ENCODE measurements around the gene GJC2. TPM values are rescaled to one million over a fixed set of nuclear protein-coding genes. Genes with fewer than 3 reads are reported as not detected.
"Not testable (repeated sequence)": the region's sequence is repeated elsewhere in the genome, so short reads cannot be mapped to it uniquely, and the experiment has no call there.

Gene GJC2
- total RNA-seq, 4 donors from 2014 or later, result 6.9 to 15.1 (median 9.9) TPM

DNA sequence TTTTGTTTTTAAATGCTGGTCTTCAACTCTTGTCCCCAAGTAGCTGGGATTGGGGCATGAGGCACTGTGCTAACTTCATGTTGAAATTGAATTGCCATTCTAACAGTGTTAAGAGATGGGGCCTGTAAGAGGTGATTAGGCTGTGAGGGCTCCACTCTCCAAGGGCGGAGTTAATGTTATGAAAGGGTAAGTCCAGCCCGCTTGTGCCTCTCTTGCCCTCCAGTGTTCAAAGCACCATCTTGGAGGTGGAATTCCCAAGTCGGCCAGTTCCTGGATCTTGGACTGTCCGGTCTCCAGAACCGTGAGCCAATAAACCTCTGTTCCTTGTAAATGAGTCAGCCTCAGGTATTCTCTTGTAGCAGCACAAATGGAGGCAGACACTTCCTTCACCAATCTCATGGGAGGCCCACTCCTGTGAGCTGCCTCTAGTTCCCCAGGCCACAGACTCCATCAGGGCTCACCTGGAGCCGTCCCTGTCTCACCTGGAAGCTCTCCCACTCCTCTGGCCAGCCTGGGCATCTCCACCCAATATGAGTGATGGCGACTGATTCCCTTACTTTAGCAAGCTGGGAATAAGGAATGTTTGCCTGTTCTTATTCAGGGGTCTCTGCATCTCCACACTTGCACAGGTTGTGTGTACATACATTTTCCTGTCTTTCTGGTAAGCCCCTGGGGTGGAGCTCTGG, 31.4 kb downstream of the GJC2 start:
- Histone ChIP-seq H3K4me3 (no peak overlapping the region), H3K4me1 (peaks cover 0 to 9% (median 0%) of the 10 kb centered on the region in 4 donors), H3K27me3 (no peaks in the 10 kb centered on the region), H3K9me3 (no peaks in the 10 kb centered on the region), H3K27ac (no peak overlapping the region), H3K36me3 (peaks cover 0 to 19% (median 0%) of the 10 kb centered on the region in 3 donors)
- TF ChIP-seq POLR2A (IDR thresholded peaks at IDR 0.05) (no peak), EP300 (IDR thresholded peaks at IDR 0.05) (no peak)
- TF ChIP-seq, protein P1, sequence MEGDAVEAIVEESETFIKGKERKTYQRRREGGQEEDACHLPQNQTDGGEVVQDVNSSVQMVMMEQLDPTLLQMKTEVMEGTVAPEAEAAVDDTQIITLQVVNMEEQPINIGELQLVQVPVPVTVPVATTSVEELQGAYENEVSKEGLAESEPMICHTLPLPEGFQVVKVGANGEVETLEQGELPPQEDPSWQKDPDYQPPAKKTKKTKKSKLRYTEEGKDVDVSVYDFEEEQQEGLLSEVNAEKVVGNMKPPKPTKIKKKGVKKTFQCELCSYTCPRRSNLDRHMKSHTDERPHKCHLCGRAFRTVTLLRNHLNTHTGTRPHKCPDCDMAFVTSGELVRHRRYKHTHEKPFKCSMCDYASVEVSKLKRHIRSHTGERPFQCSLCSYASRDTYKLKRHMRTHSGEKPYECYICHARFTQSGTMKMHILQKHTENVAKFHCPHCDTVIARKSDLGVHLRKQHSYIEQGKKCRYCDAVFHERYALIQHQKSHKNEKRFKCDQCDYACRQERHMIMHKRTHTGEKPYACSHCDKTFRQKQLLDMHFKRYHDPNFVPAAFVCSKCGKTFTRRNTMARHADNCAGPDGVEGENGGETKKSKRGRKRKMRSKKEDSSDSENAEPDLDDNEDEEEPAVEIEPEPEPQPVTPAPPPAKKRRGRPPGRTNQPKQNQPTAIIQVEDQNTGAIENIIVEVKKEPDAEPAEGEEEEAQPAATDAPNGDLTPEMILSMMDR (IDR thresholded peaks at IDR 0.05), result no peak
- 96 to 97% methylated on average over 7 of the region's 7 CpGs for WGBS, 2 donors
- no peak for DNase-seq (ENCODE audit: low spot score in 2 of 2)

DNA sequence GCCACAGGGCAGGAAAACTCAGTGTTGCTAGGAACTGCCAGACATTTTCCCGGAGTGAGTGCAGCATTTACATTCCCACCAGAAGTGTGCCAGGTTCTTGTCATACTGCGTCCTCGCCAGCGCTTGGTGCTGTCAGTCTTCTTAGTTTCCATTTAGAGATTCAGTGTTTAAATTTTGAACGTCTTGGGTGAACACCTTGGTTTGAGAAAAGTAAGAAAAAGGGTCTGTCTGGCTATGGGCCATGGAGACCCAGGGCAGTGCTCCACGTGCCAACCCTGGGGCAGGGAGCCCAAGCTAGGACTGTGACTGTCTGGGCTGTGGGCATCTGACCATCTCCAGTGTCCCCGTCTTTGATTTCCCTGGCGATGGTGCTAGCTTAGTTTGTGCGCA, 31.9 kb downstream of the GJC2 start:
- H3K36me3 ChIP-seq, result peaks cover 0 to 13% (median 0%) of the 10 kb centered on the region in 3 donors
- peaks cover 0 to 9% (median 0%) of the 10 kb centered on the region in 4 donors for H3K4me1 ChIP-seq
- DNase-seq (ENCODE audit: low spot score in 2 of 2), result no peak
- H3K4me3 ChIP-seq, result no peak overlapping the region
- 89 to 90% methylated on average over 9 of the region's 9 CpGs for WGBS, 2 donors
- no peak overlapping the region for H3K27ac ChIP-seq
- H3K9me3 ChIP-seq, result no peaks in the 10 kb centered on the region
- H3K27me3 ChIP-seq, result no peaks in the 10 kb centered on the region
- no peak for TF ChIP-seq EP300 (IDR thresholded peaks at IDR 0.05)
- TF ChIP-seq, protein P1 (IDR thresholded peaks at IDR 0.05), result no peak
- TF ChIP-seq POLR2A (IDR thresholded peaks at IDR 0.05), result no peak

DNA sequence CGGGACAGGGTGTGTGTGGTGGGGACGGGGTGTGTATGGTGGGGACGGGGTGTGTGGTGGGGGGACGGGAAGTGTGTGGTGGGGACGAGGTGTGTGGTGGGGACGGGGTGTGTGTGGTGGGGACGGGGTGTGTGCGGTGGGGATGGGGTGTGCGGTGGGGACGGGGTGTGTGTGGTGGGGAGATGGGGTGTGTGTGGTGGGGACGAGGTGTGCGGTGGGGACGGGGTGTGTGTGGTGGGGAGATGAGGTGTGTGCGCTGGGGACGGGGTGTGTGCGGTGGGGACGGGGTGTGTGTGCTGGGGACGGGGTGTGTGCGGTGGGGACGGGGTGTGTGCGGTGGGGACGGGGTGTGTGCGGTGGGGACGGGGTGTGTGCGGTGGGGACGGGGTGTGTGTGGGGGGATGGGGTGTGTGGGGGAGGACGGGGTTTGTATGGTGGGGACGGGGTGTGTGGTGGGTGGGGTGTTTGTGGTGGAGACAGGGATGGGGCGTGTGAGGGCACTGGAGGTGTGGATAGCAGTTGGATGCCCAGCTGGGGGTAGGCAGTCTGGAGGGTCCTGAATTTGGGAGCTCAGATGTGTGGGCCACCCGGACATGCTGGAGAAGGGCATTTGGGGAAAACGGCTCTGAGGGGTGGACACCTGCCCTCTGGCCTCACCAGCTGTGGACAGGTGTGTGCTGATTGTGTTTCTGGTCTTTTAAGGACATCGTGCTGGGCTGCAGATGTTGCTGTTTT, 32.7 kb downstream of the GJC2 start:
- Histone ChIP-seq H3K27me3 (no peaks in the 10 kb centered on the region), H3K9me3 (no peaks in the 10 kb centered on the region), H3K27ac (no peak overlapping the region), H3K36me3 (peaks cover 0 to 12% (median 0%) of the 10 kb centered on the region in 3 donors), H3K4me3 (no peak overlapping the region), H3K4me1 (peaks cover 0 to 9% (median 0%) of the 10 kb centered on the region in 4 donors)
- 91 to 93% methylated on average over 20 to 31 of the region's 32 CpGs for WGBS, 2 donors
- TF ChIP-seq EP300 (IDR thresholded peaks at IDR 0.05) (no peak), POLR2A (IDR thresholded peaks at IDR 0.05) (no peak)
- TF ChIP-seq, protein P1 (IDR thresholded peaks at IDR 0.05), result no peak
- no peak for DNase-seq (ENCODE audit: low spot score in 2 of 2)

DNA sequence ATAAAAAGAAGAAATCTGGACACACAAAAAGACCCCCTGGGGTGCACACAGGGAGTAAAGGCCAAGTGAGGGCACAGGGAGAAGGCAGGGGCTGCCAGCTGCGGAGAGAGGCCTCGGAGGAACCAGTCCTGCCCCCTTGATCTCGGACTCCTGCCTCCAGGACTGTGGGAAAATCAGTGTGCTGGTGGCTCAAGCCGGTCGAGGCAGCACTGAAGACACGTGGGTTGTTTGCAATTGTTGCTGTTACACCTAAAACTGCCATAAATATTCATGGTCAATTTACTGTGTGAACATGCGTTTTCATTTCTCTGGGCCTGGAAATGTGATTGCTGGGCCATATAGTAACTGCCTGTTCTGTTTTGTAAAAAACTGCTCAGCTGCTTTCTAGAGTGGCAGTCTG, 34.4 kb downstream of the GJC2 start:
- DNase-seq (ENCODE audit: low spot score in 2 of 2), result no peak
- peaks cover 0 to 7% (median 3%) of the 10 kb centered on the region in 4 donors for H3K9me3 ChIP-seq
- no peaks in the 10 kb centered on the region for H3K4me1 ChIP-seq
- H3K27ac ChIP-seq, result no peak overlapping the region
- no peak overlapping the region for H3K4me3 ChIP-seq
- 56 to 64% methylated on average over 7 of the region's 7 CpGs for WGBS, 2 donors
- no peaks in the 10 kb centered on the region for H3K27me3 ChIP-seq
- H3K36me3 ChIP-seq, result peaks cover 0 to 7% (median 0%) of the 10 kb centered on the region in 3 donors
- TF ChIP-seq EP300 (IDR thresholded peaks at IDR 0.05) (no peak), POLR2A (IDR thresholded peaks at IDR 0.05) (no peak)
- TF ChIP-seq, protein P1 (IDR thresholded peaks at IDR 0.05), result no peak

DNA sequence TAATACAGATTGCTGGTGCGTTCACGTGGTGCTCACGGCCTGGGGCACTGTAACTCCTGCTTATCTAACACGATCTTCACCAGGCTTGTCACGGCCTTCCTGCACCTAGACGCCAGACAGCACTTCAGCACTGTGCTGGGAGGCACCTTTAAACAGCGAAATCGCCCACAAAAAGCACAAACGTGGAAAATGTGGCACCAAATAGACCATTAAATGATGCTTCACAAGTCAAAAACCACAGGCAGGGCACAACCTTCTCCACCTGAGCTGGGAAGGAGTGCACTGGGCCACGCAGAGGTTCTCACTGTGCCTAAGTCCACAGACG, 35.9 kb downstream of the GJC2 start:
- H3K4me3 ChIP-seq, result no peak overlapping the region
- peaks cover 0 to 7% (median 3%) of the 10 kb centered on the region in 4 donors for H3K9me3 ChIP-seq
- H3K36me3 ChIP-seq, result peaks cover 0 to 7% (median 0%) of the 10 kb centered on the region in 3 donors
- H3K27me3 ChIP-seq, result no peaks in the 10 kb centered on the region
- WGBS, 2 donors, result 77 to 78% methylated on average over 11 of the region's 11 CpGs
- no peaks in the 10 kb centered on the region for H3K4me1 ChIP-seq
- no peak for DNase-seq (ENCODE audit: low spot score in 2 of 2)
- H3K27ac ChIP-seq, result no peak overlapping the region
- no peak for TF ChIP-seq POLR2A (IDR thresholded peaks at IDR 0.05)
- TF ChIP-seq EP300 (IDR thresholded peaks at IDR 0.05), result no peak
- TF ChIP-seq, protein P1 (IDR thresholded peaks at IDR 0.05), result no peak

DNA sequence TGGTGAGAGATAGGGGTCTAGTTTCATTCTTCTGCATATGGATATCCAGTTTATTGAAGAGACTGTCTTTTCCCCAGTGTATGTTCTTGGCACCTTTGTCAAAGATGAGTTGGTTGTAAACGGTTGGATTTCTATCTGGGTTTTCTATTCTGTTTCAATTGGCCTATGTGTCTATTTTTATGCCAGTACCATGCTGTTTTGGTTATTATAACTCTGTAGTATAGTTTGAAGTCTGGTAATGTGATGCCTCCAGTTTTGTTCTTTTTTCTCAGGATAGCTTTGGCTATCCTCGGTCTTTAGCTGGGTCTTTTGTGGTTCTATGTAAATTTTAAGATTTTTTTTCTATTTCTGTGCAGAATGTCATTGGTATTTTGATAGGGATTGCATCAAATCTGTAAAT, 38.5 kb downstream of the GJC2 start:
- not testable (repeated sequence) for H3K4me1 ChIP-seq; H3K27ac ChIP-seq; DNase-seq (ENCODE audit: low spot score in 2 of 2); H3K36me3 ChIP-seq; H3K27me3 ChIP-seq; H3K4me3 ChIP-seq; H3K9me3 ChIP-seq
- WGBS, 2 donors, result 76 to 90% methylated on average over 2 of the region's 2 CpGs

All from tibial nerve (tissue), 4 donors.